K562 (cell line): ENCODE measurements around the gene TRIM75. TPM values are rescaled to one million over a fixed set of nuclear protein-coding genes. Genes with fewer than 3 reads are reported as not detected.
"Not testable (repeated sequence)": the region's sequence is repeated elsewhere in the genome, so short reads cannot be mapped to it uniquely, and the experiment has no call there.

Source experiments
- ATAC-seq: fragments of 200-7000 bp; cut with Tn5 transposase; 3 replicates; pipeline ENCODE4 v1.9.1; 2020; ENCODE audit warnings: moderate library complexity
- BruUV-seq: library from RNA; stranded (reverse); fragments of 400-500 nt; replicated peaks from 2 replicates; lab custom pipeline; 2021; lab: Mats Ljungman, UMichigan
- CTCF ChIA-PET: fragments of 300-600 bp; formaldehyde crosslinking; extraction: SDS; loops from one replicate; lab custom pipeline; 2021; ENCODE audit warnings: low intra/inter-chr PET ratio; lab: Yijun Ruan, JAX
- POLR2A ChIA-PET: fragments of 300-600, 350-650 bp; sonication (Branson Sonifier 250); formaldehyde crosslinking; extraction: SDS; loops from one replicate; lab custom pipeline; 2021; ENCODE audit warnings: antibody characterized with exemption, inconsistent platforms; lab: Yijun Ruan, JAX
- DNase-seq, 4 experiments: peaks; one replicate each; pipeline versions ENCODE4 v3.0.0 to v3.0.0-alpha.2; 2011 to 2018; ENCODE audit warnings: low spot score in 3 of 4, mixed read lengths in 3 of 4; ENCODE audit errors: extremely low read depth in 1 of 4
- FAIRE-seq: peaks from 2 replicates; lab custom pipeline; 2011; peaks lifted over from hg19 to GRCh38; lab: Jason Lieb, UNC
- H2AFZ ChIP-seq: 2 replicates; pipeline ENCODE4 v1.6.0; 2011; ENCODE audit warnings: low read depth, low read length, control low read depth, inconsistent platforms
- H3K27ac ChIP-seq: fragments of 200-600 bp; 3 replicates; pipeline ENCODE4 v1.8.0; 2011; ENCODE audit warnings: low read depth, mild to moderate bottlenecking, control low read depth, inconsistent platforms, low read length, moderate library complexity, mixed read lengths; ENCODE audit errors: extremely low read depth
- H3K27me3 ChIP-seq, 2 experiments: fragments of 300-600 bp in 1 of 2; 2 replicates in 1 of 2; 3 replicates in 1 of 2; pipeline versions ENCODE4 v1.6.0 to v1.8.0; 2011; ENCODE audit warnings: inconsistent platforms in 2 of 2, low read length in 2 of 2, mild to moderate bottlenecking in 1 of 2, mixed read lengths in 1 of 2, moderate library complexity in 1 of 2; ENCODE audit not compliant: control insufficient read depth in 2 of 2, insufficient read depth in 2 of 2
- H3K36me3 ChIP-seq: fragments of 300-600 bp; 3 replicates; pipeline ENCODE4 v1.8.0; 2011; ENCODE audit warnings: mild to moderate bottlenecking, low read length, inconsistent platforms; ENCODE audit not compliant: control insufficient read depth, insufficient read depth
- H3K4me1 ChIP-seq, 2 experiments: fragments of 200-600 bp in 1 of 2; replicated peaks in 1 of 2; 2 replicates in 1 of 2; 3 replicates in 1 of 2; pipeline versions ENCODE4 v1.5.1 to v1.8.0; 2011; ENCODE audit warnings: inconsistent platforms in 2 of 2, low read length in 2 of 2, mild to moderate bottlenecking in 1 of 2, mixed read lengths in 1 of 2, moderate library complexity in 1 of 2; ENCODE audit not compliant: control insufficient read depth in 2 of 2, insufficient read depth in 2 of 2
- H3K4me2 ChIP-seq: 2 replicates; pipeline ENCODE4 v1.6.1; 2011; ENCODE audit warnings: low read length, control low read depth, inconsistent platforms, mixed read lengths; ENCODE audit not compliant: insufficient read depth
- H3K4me3 ChIP-seq: fragments of 200-600 bp; sonication (generic), shearing (Covaris generic); 2 replicates; pipeline ENCODE4 v1.5.1; 2016; ENCODE audit warnings: control low read depth, inconsistent platforms
- H3K79me2 ChIP-seq: fragments of 200-600 bp; 3 replicates; pipeline ENCODE4 v1.8.0; 2011; ENCODE audit warnings: low read length, inconsistent platforms; ENCODE audit not compliant: control insufficient read depth, insufficient read depth
- H3K9ac ChIP-seq, 2 experiments: 2 replicates each; pipeline versions ENCODE4 v1.6.0 to v1.6.1; 2011; ENCODE audit warnings: low read depth in 2 of 2, low read length in 2 of 2, control low read depth in 1 of 2, inconsistent platforms in 1 of 2, mild to moderate bottlenecking in 1 of 2, mixed read lengths in 1 of 2; ENCODE audit not compliant: insufficient read depth in 1 of 2
- H3K9me1 ChIP-seq: one replicate; pipeline ENCODE4 v1.6.0; 2011; ENCODE audit warnings: inconsistent platforms, mild to moderate bottlenecking, low read length, moderate library complexity; ENCODE audit not compliant: control insufficient read depth, insufficient read depth
- H3K9me3 ChIP-seq: replicated peaks from 2 replicates; pipeline ENCODE4 v1.5.1; 2011; ENCODE audit warnings: low read depth, low read length, inconsistent platforms; ENCODE audit not compliant: control insufficient read depth, insufficient read depth
- H4K20me1 ChIP-seq: replicated peaks from 2 replicates; pipeline ENCODE4 v1.6.1; 2011; ENCODE audit warnings: low read length, inconsistent platforms, mixed read lengths; ENCODE audit not compliant: control insufficient read depth, insufficient read depth
- CBFA2T3 ChIP-seq: fragments of 450-650 bp; IDR thresholded peaks from 2 replicates; pipeline ENCODE4 v1.6.1; 2017
- CBX1 ChIP-seq: sonication (generic); IDR thresholded peaks from 2 replicates; pipeline ENCODE4 v1.6.1; 2016; ENCODE audit warnings: antibody characterized with exemption, low read depth, mild to moderate bottlenecking
- GATAD2A ChIP-seq: fragments of 450-650 bp; IDR thresholded peaks from 2 replicates; pipeline ENCODE4 v1.6.1; 2017
- ZNF384 ChIP-seq: IDR thresholded peaks from 2 replicates; pipeline ENCODE4 v1.6.1; 2012; ENCODE audit warnings: low read depth, low read length, improper control_type of control experiment
- WGBS: fragments of 100-300 bp; shearing (Covaris generic); methylation state at CpG from one replicate; pipeline ENCODE4 v1.1.6; 2016; ENCODE audit warnings: low coverage, mixed read lengths; ENCODE audit not compliant: insufficient coverage; ENCODE audit errors: missing lambda C conversion rate; 5-methylcytosine and 5-hydroxymethylcytosine counted together
- in situ Hi-C: fragments of 300-500 bp; cut with MboI; formaldehyde crosslinking; loops from 4 replicates; pipeline ENCODE4 v1.15.0; 2018; ENCODE audit warnings: inconsistent platforms, mixed read lengths
- intact Hi-C: fragments of 100-400 bp; cut with micrococcal nuclease; formaldehyde crosslinking; loops from 2 replicates; pipeline ENCODE4 v1.14.2; 2022
- polyA plus RNA-seq, 8 experiments: library from polyadenylated mRNA; depleted of rRNA in 4 of 8; stranded (reverse) in 5 of 8; unstranded in 3 of 8; fragments of >200 nt; fragmentation: Nextera tagmentation in 2 of 8; fragmentation: Illumina TruSeq in 1 of 8; extraction: Ambion mirVana in 2 of 8; extraction: Trizol in 1 of 8; gene quantifications; 2 replicates each; pipeline versions ENCODE4 v1.2.1 to v1.2.3, GENCODE V29; 2011 to 2014; ENCODE audit warnings: inconsistent platforms in 1 of 8, missing spikeins in 1 of 8
- total RNA-seq, 7 experiments: library from RNA; depleted of rRNA in 6 of 7; stranded (reverse); fragments of >200 nt in 6 of 7; fragmentation: Illumina TruSeq in 2 of 7; extraction: Trizol in 2 of 7; gene quantifications; 2 replicates each; pipeline versions ENCODE4 v1.2.1 to v1.2.3, GENCODE V29; 2011 to 2021; ENCODE audit warnings: low replicate concordance in 1 of 7

Gene TRIM75
- total and polyA plus RNA-seq, 9 of the 15 experiments (the other 6 are each of a cell fraction or from before 2014, with no cell fraction given): not detected

DNA sequence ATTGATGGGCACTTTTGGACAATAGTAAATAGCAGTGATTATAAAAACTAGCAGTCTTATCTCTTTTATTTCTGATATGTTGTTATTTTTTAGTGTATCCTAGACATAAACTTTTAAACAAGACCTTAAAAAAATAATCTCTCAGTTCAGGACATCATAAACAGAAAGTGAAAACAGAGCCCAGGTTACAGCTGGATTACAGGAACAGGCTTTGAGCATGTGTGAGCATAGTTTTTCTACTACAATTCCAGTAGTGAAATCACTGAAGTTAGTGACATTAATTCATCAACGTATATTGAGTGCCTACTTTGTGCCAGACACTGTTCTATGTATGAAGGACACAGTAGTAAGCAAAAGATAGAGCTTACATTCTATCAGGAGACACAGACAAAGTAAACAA, 16.9 kb downstream of the TRIM75 start:
- in situ Hi-C loops (no loop called here), intact Hi-C loops (no loop called here)
- FAIRE-seq: no peak
- Histone ChIP-seq H3K4me1 (no peaks in the 10 kb centered on the region), H3K27ac (no peak overlapping the region), H3K9me3 (no peaks in the 10 kb centered on the region), H3K4me3 (no peak overlapping the region), H3K9ac (no peak overlapping the region), H3K36me3 (no peaks in the 10 kb centered on the region), H3K79me2 (no peaks in the 10 kb centered on the region), H3K27me3 (no peaks in the 10 kb centered on the region), H4K20me1 (no peaks in the 10 kb centered on the region), H3K9me1 (no peaks in the 10 kb centered on the region), H3K4me2 (no peak overlapping the region), H2AFZ (no peak overlapping the region)
- DNase-seq: no peak
- TF ChIP-seq CBX1 (no peak), CBFA2T3 (0 out of 2 replicates have a peak, but pooled peaks have one; percentile 20), ZNF384 (no peak), GATAD2A (no peak)
- ChIA-PET CTCF (no interaction called here), POLR2A (no interaction called here)
- BruUV-seq: no TSS peak
- WGBS: 10% methylated on average over 1 of the region's 1 CpG
- ATAC-seq: no peak

DNA sequence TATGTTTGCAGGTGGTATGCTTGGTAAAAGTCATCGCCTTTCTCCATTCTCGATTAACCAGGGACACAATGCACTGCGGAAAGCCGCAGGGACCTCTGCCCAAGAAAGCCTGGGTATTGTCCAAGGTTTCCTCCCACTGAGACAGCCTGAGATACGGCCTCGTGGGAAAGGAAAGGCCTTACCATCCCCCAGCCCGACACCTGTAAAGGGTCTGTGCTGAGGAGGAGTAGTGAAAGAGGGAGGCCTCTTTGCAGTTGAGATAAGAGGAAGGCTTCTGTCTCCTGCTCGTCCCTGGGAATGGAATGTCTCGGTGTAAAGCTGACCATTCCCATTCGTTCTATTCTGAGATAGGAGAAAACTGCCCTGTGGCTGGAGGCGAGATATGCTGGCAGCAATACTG, 19.7 kb downstream of the TRIM75 start:
- BruUV-seq, H3K9ac ChIP-seq, H3K4me3 ChIP-seq, CTCF ChIA-PET, intact Hi-C loops, H3K4me1 ChIP-seq, H3K79me2 ChIP-seq, DNase-seq, H3K27ac ChIP-seq, H3K9me3 ChIP-seq, H2AFZ ChIP-seq, H3K27me3 ChIP-seq, POLR2A ChIA-PET, H3K9me1 ChIP-seq, FAIRE-seq, H4K20me1 ChIP-seq, in situ Hi-C loops, ATAC-seq, H3K4me2 ChIP-seq: not testable (repeated sequence)
- H3K36me3 ChIP-seq: peaks cover 11% of the 10 kb centered on the region; the same call in 2 of the 3 replicates
- WGBS: 31% methylated on average over 11 of the region's 11 CpGs
